HCEC 1CT (cell line): ENCODE data around the gene BTRC.
"Not testable (repeated sequence)": the region's sequence is repeated elsewhere in the genome, so short reads cannot be mapped to it uniquely, and the experiment has no call there.

Experiments
- DNase-seq: peaks from one replicate; pipeline ENCODE4 v3.0.0-alpha.2; 2017

Gene BTRC

GRCh38 chr10:101593331-101593730 lies 239.4 kb downstream of the BTRC start:
- not testable (repeated sequence) for DNase-seq

GRCh38 chr10:101595591-101596433 lies 241.8 kb downstream of the BTRC start:
- DNase-seq = no peak

- no peak for DNase-seq
Measured at GRCh38 chr10:101597091-101597900, 243.3 kb downstream of the BTRC start.

- DNase-seq = no peak
Measured at GRCh38 chr10:101601541-101601940, 247.6 kb downstream of the BTRC start.

- peak; percentile 62 for DNase-seq
Measured at GRCh38 chr10:101602761-101603398, 248.9 kb downstream of the BTRC start.
